Colonic mucosa (tissue), 4 donors: ENCODE results near the gene ELOVL2. TPM values are rescaled to one million over a fixed set of nuclear protein-coding genes. Genes with fewer than 3 reads are reported as not detected.

Experiments used
- DNase-seq: peaks from one replicate; pipeline ENCODE4 v3.0.0-alpha.2; 2020
- H3K27ac ChIP-seq: fragments of 200-600 bp; one replicate; pipeline ENCODE4 v1.8.0; 2021
- H3K27me3 ChIP-seq: fragments of 200-600 bp; one replicate; pipeline ENCODE4 v1.8.0; 2021
- H3K36me3 ChIP-seq: fragments of 200-600 bp; one replicate; pipeline ENCODE4 v1.8.0; 2021
- H3K4me1 ChIP-seq: fragments of 200-600 bp; one replicate; pipeline ENCODE4 v1.8.0; 2021; ENCODE audit warnings: mild to moderate bottlenecking
- H3K4me3 ChIP-seq: fragments of 200-600 bp; one replicate; pipeline ENCODE4 v1.8.0; 2021
- H3K9ac ChIP-seq, 2 donors: one replicate each; pipeline ENCODE4 v1.7.0; 2013; ENCODE audit warnings: control low read depth in 2 of 2, low read depth in 2 of 2, low read length in 2 of 2
- H3K9me3 ChIP-seq: fragments of 200-600 bp; one replicate; pipeline ENCODE4 v1.8.0; 2021
- CTCF ChIP-seq: fragments of 200-600 bp; IDR thresholded peaks from one replicate; pipeline ENCODE4 v1.8.0; 2022; ENCODE audit warnings: antibody characterized with exemption, mild to moderate bottlenecking
- intact Hi-C: fragments of 100-400 bp; cut with DNase I; formaldehyde crosslinking; loops from one replicate; pipeline ENCODE4 v1.14.1; 2022
- total RNA-seq, 2 donors: library from RNA; stranded (reverse); fragmentation: NEBNext Ultra II Directional in 1 of 2; extraction: Animal tissue kit (Norgen Biotek cat#: 25700) in 1 of 2; gene quantifications; one replicate each; pipeline ENCODE4 v1.2.1, GENCODE V29; 2021
- donor health status: healthy.
- donor health status: DM: no; HTN: no; CAD: no.
- donor health status: DM: no; HTN: no; CAD: no.

Gene ELOVL2
- total RNA-seq, 2 donors from 2014 or later = 0.05 to 0.11 TPM

GRCh38 chr6:11030904-11031303 lies 13.2 kb downstream of the ELOVL2 start:
- Histone ChIP-seq H3K4me1 (no peaks in the 10 kb centered on the region), H3K9ac (no peak overlapping the region), H3K36me3 (no peaks in the 10 kb centered on the region), H3K27me3 (no peaks in the 10 kb centered on the region), H3K27ac (no peak overlapping the region), H3K4me3 (no peak overlapping the region), H3K9me3 (no peaks in the 10 kb centered on the region)
- no peak for DNase-seq
- intact Hi-C loops = no loop called here
- TF ChIP-seq CTCF = no peak

DNA sequence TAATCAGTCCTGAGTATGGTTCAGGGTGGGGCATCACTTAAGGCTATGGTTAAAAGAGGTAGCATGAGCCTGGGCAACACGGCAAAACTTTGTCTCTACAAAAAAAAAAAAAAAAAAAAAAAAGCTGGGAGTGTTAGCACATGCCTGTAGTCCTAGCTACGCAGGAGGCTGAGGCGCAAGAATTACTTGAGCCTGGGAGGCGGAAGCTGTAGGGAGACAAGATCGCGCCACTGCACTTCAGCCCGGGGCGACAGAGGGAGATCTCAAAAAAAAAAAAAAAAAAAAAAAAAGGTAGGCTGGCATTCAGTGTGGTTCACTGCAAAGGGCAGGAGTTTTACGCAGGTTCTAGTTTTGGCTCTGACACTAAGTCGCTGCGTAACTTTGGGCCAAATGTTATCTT lies 15.1 kb downstream of the ELOVL2 start:
- intact Hi-C loops = no loop called here
- no peaks in the 10 kb centered on the region for H3K36me3 ChIP-seq

DNA sequence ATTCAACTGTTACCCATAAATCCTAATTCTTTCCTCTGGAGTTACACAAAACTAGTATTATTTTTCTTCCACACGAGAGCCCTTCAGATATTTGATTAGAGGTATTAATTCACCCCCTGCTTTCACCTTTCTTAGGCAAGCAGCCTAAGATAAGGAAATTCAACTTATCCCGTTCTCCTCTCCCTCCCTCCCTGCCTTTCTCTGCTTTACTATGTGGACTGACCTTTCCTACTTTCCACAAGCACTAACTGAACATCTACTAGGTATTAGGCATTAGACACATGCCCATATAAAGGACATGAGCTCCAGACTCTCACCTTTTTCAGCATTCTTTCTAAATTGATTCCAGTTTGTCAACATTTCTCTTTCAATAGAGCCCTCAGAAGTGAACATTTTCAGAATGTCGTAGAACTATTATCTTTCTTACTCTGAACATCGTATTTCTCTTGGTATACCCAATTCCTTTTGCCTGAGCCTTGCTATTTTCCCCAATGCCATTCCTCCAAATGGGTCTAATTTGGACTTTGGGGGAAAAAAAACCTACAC lies 16.5 kb downstream of the ELOVL2 start:
- H3K9ac ChIP-seq = no peak overlapping the region
- no peaks in the 10 kb centered on the region for H3K36me3 ChIP-seq
- intact Hi-C loops = no loop called here
- H3K27ac ChIP-seq = no peak overlapping the region
- no peaks in the 10 kb centered on the region for H3K9me3 ChIP-seq
- no peak for DNase-seq
- H3K4me1 ChIP-seq = no peaks in the 10 kb centered on the region
- H3K27me3 ChIP-seq = no peaks in the 10 kb centered on the region
- no peak overlapping the region for H3K4me3 ChIP-seq
- TF ChIP-seq CTCF = no peak

More for the DNA sequence above, 15.1 kb downstream of the ELOVL2 start:
- no peaks in the 10 kb centered on the region for H3K4me1 ChIP-seq
- no peaks in the 10 kb centered on the region for H3K27me3 ChIP-seq
- H3K27ac ChIP-seq = no peak overlapping the region
- no peak overlapping the region for H3K9ac ChIP-seq
- no peak overlapping the region for H3K4me3 ChIP-seq
- H3K9me3 ChIP-seq = no peaks in the 10 kb centered on the region
- no peak for TF ChIP-seq CTCF
- no peak for DNase-seq

DNA sequence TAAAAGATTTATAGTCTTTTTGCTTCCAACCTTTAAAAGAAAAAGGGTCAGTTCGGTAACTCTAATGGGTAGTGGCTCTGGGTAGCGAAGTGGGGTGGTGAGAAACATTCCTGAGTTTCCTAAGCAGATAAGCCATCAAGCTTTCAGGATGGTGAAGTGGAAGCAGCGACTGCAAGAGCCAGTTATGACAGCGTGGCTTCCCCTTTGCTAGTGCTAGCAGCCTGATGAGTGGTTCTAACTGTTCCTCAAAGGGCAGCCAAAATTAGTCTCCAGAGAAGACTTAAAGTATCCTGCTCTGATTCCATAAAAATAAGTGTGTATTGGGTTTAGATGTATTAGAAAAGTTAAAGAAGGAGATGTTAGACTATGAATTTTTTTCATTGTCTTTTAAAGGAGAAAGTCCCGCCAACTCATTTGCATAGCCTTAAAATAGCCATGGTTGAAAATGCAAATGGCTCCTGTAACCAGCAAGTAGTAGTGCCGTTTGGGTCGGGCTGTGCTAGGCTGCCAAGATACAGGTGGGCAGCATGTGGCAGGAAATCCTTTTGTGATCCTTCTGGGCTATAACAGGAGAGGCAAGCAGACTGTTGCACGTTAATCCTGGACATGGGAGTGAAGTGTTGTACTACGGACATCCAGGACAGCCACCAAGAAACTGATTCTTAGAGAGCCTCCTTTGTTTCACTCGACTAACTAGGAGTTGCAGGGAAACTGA lies 18.0 kb downstream of the ELOVL2 start:
- Histone ChIP-seq H3K27ac (no peak overlapping the region), H3K9ac (no peak overlapping the region), H3K4me3 (no peak overlapping the region), H3K27me3 (no peaks in the 10 kb centered on the region), H3K36me3 (no peaks in the 10 kb centered on the region), H3K4me1 (no peaks in the 10 kb centered on the region), H3K9me3 (no peaks in the 10 kb centered on the region)
- intact Hi-C loops = no loop called here
- no peak for TF ChIP-seq CTCF
- DNase-seq = no peak

DNA sequence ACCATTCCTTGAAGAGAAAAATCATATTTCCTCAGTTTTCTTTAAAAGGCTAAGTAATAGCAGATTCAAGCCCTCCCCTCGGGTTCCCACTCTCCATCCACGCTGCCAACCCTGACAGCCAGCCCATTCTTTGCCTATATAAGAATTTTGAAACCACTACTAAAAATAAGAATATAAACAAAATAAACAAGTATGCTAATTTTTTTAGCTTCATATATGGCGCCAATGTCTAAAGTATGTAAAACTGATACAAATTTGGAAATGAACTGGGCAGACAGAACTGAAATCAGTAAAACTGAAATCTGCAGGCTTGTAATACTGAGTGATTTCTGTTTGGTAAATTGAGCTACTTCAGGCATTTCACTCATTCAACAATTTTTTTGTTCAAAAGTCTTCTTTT lies 19.0 kb downstream of the ELOVL2 start:
- TF ChIP-seq CTCF = no peak
- Histone ChIP-seq H3K9ac (no peak overlapping the region), H3K27me3 (no peaks in the 10 kb centered on the region), H3K4me3 (no peak overlapping the region), H3K36me3 (no peaks in the 10 kb centered on the region), H3K9me3 (no peaks in the 10 kb centered on the region), H3K27ac (no peak overlapping the region), H3K4me1 (no peaks in the 10 kb centered on the region)
- intact Hi-C loops = no loop called here
- DNase-seq = no peak
